Stimulated activated naive CD8-positive, alpha-beta T cell treated with anti-CD3 and anti-CD28 coated beads, Interleukin-15, amount 100 ng/mL, for 72 hours (primary cell): ENCODE data around the gene TNFAIP8L3.

Experiments
- ATAC-seq: fragments of 150-1000 bp; cut with Tn5 transposase; 2 replicates; pipeline ENCODE4 v1.10.0; 2021; ENCODE audit warnings: mild to moderate bottlenecking, moderate library complexity
- DNase-seq, 2 donors: peaks; one replicate each; pipeline ENCODE4 v3.0.0; 2021 to 2022
- H3K27ac Mint-ChIP-seq, 2 donors: one replicate each; pipeline ENCODE4 v1.8.0; 2022; ENCODE audit warnings: mild to moderate bottlenecking in 2 of 2, mixed read lengths in 2 of 2, moderate library complexity in 2 of 2
- H3K27me3 Mint-ChIP-seq: one replicate; pipeline ENCODE4 v1.8.0; 2022; ENCODE audit warnings: mixed read lengths
- H3K4me1 Mint-ChIP-seq: one replicate; pipeline ENCODE4 v1.8.0; 2022; ENCODE audit warnings: mild to moderate bottlenecking, mixed read lengths
- H3K4me3 Mint-ChIP-seq, 2 donors: one replicate each; pipeline ENCODE4 v1.8.0; 2022; ENCODE audit warnings: mild to moderate bottlenecking in 2 of 2, mixed read lengths in 2 of 2, moderate library complexity in 1 of 2
- H3K9me3 Mint-ChIP-seq, 2 donors: one replicate each; pipeline ENCODE4 v1.8.0; 2022; ENCODE audit warnings: mixed read lengths in 2 of 2

TNFAIP8L3 gene

GRCh38 chr15:51025454-51025846, 69.3 kb downstream of the TNFAIP8L3 start:
- Mint-ChIP-seq H3K27ac (peak overlapping the region in 1 of 2 donors; percentile 51), H3K27me3 (no peaks in the 10 kb centered on the region), H3K4me1 (no peaks in the 10 kb centered on the region), H3K4me3 (no peak overlapping the region), H3K9me3 (no peaks in the 10 kb centered on the region)
- no peak for ATAC-seq
- DNase-seq, result no peak

- no peaks in the 10 kb centered on the region for H3K4me1 Mint-ChIP-seq
- ATAC-seq (no peak), DNase-seq (no peak)
- peaks cover 2 to 3% of the 10 kb centered on the region in 2 donors for H3K9me3 Mint-ChIP-seq
- no peak overlapping the region for H3K4me3 Mint-ChIP-seq
- H3K27ac Mint-ChIP-seq, result peak overlapping the region in 1 of 2 donors; percentile 83
- no peaks in the 10 kb centered on the region for H3K27me3 Mint-ChIP-seq
Observed at GRCh38 chr15:51024735-51025453, 69.8 kb downstream of the TNFAIP8L3 start.

- ATAC-seq (no peak), DNase-seq (no peak)
- peaks cover 4 to 16% of the 10 kb centered on the region in 2 donors for H3K9me3 Mint-ChIP-seq
- no peak overlapping the region for H3K4me3 Mint-ChIP-seq
- H3K27me3 Mint-ChIP-seq, result no peaks in the 10 kb centered on the region
- no peak overlapping the region for H3K27ac Mint-ChIP-seq
- no peaks in the 10 kb centered on the region for H3K4me1 Mint-ChIP-seq
Observed at GRCh38 chr15:51023499-51023898, 71.2 kb downstream of the TNFAIP8L3 start.

- no peak overlapping the region for H3K4me3 Mint-ChIP-seq
- no peaks in the 10 kb centered on the region for H3K4me1 Mint-ChIP-seq
- no peaks in the 10 kb centered on the region for H3K27me3 Mint-ChIP-seq
- peaks cover 4 to 16% of the 10 kb centered on the region in 2 donors for H3K9me3 Mint-ChIP-seq
- ATAC-seq (no peak), DNase-seq (no peak)
- peak overlapping the region in 1 of 2 donors; percentile 66 for H3K27ac Mint-ChIP-seq
Observed at GRCh38 chr15:51022206-51022605, 72.5 kb downstream of the TNFAIP8L3 start.

- H3K27me3 Mint-ChIP-seq, result no peaks in the 10 kb centered on the region
- DNase-seq (no peak), ATAC-seq (no peak)
- H3K4me1 Mint-ChIP-seq, result no peaks in the 10 kb centered on the region
- peaks cover 4 to 16% of the 10 kb centered on the region in 2 donors for H3K9me3 Mint-ChIP-seq
- H3K4me3 Mint-ChIP-seq, result no peak overlapping the region
- no peak overlapping the region for H3K27ac Mint-ChIP-seq
Observed at GRCh38 chr15:51016615-51017014, 78.1 kb downstream of the TNFAIP8L3 start.

GRCh38 chr15:51011212-51011611, 83.5 kb downstream of the TNFAIP8L3 start:
- no peak for DNase-seq
- Mint-ChIP-seq H3K27ac (no peak overlapping the region), H3K27me3 (no peaks in the 10 kb centered on the region), H3K9me3 (peaks cover 0 to 17% of the 10 kb centered on the region in 2 donors), H3K4me1 (no peaks in the 10 kb centered on the region), H3K4me3 (no peak overlapping the region)
- no peak for ATAC-seq

GRCh38 chr15:51007131-51007666, 87.5 kb downstream of the TNFAIP8L3 start:
- DNase-seq (no peak), ATAC-seq (no peak)
- Mint-ChIP-seq H3K27ac (no peak overlapping the region), H3K9me3 (peaks cover 0 to 17% of the 10 kb centered on the region in 2 donors), H3K4me1 (no peaks in the 10 kb centered on the region), H3K4me3 (no peak overlapping the region), H3K27me3 (no peaks in the 10 kb centered on the region)
